GM19438 (cell line): ENCODE measurements around the gene CAP1.
A peak's percentile ranks its signal among the peaks of the same experiment; 100 is the strongest.
"Not testable (repeated sequence)": the region's sequence is repeated elsewhere in the genome, so short reads cannot be mapped to it uniquely, and the experiment has no call there.

Experiments
- ATAC-seq: cut with Tn5 transposase; IDR thresholded peaks from one replicate; pipeline ENCODE4 v1.9.1; 2021; ENCODE audit warnings: low read depth; ENCODE audit not compliant: unreplicated experiment

CAP1 gene, protein sequence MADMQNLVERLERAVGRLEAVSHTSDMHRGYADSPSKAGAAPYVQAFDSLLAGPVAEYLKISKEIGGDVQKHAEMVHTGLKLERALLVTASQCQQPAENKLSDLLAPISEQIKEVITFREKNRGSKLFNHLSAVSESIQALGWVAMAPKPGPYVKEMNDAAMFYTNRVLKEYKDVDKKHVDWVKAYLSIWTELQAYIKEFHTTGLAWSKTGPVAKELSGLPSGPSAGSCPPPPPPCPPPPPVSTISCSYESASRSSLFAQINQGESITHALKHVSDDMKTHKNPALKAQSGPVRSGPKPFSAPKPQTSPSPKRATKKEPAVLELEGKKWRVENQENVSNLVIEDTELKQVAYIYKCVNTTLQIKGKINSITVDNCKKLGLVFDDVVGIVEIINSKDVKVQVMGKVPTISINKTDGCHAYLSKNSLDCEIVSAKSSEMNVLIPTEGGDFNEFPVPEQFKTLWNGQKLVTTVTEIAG

GRCh38 chr1:40040511-40041465, at the start of gene CAP1:
Gene CAP1 (plus strand): TSS chr1:40040729. CDS start chr1:40059347, 18,618 bp downstream.
- ATAC-seq, result peak; percentile 68

- no peak for ATAC-seq
Measured at GRCh38 chr1:39992234-39992633, 48.3 kb upstream of the CAP1 start.

DNA sequence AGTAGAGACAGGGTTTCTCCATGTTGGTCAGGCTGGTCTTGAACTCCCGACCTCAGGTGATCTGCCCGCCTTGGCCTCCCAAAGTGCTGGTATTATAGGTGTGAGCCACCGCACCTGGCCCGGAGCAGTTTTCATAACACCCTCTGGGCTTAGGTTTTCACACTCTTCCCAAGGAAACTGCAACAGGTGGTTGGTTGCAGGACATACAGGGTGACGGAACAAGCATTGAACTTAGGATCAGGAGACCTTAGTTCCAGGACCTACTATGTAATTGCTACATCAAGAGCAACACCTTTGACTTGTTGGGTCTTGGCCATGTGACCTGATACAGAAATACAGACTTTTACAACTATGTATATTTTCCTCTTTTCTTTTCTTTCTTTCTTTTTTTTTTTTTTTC, 47.6 kb upstream of the CAP1 start:
- ATAC-seq, result no peak

DNA sequence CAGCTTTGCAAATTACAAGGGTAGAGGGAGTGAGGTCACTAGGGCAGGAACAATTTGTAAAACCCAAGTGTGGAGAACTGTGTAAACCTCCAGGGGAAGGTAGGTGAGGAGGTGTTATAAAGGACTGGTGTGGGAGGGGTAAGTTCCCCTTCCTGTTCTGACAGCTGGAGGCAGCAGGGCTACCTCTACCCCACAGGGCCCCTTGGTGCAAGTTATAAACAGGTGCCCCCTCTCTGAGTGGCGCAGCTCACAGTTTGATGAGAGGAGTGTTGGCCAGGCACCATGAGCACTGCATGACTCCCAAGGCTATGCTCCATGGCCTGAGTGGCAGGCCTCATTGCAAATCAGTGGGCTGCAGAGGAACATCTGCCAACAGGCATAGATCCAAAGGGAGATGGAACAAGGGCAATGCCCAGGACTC, 44.5 kb upstream of the CAP1 start:
- no peak for ATAC-seq

DNA sequence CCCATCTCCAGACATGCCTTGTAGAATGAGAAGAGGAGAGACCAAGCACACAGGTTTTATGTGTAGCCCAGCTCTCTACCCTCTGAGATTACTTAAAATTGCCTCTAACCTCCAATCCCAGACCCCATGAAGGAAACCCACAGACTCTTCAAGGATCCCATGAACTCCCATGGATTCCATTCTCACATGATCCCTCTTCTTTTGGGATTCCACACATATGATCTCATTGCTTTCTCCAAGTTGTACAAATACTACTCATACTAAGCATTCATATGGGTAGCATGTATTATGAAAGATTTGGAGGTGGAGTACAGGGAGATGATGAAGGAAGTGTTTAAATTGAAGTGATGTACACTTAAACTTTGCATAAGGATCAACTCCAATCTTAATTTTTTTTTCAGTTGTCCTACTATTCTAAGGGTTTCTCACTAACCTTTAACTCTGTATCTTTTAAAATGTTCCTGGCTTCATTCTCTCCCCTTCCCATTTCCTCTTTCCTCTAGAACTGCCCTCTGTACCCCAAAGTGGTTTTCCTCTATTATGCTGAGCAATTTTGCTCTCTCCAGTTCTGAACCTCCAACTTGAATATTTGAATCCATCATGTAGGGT, 44.0 kb upstream of the CAP1 start:
- no peak for ATAC-seq

GRCh38 chr1:40001456-40001855, 39.1 kb upstream of the CAP1 start:
- no peak for ATAC-seq

DNA sequence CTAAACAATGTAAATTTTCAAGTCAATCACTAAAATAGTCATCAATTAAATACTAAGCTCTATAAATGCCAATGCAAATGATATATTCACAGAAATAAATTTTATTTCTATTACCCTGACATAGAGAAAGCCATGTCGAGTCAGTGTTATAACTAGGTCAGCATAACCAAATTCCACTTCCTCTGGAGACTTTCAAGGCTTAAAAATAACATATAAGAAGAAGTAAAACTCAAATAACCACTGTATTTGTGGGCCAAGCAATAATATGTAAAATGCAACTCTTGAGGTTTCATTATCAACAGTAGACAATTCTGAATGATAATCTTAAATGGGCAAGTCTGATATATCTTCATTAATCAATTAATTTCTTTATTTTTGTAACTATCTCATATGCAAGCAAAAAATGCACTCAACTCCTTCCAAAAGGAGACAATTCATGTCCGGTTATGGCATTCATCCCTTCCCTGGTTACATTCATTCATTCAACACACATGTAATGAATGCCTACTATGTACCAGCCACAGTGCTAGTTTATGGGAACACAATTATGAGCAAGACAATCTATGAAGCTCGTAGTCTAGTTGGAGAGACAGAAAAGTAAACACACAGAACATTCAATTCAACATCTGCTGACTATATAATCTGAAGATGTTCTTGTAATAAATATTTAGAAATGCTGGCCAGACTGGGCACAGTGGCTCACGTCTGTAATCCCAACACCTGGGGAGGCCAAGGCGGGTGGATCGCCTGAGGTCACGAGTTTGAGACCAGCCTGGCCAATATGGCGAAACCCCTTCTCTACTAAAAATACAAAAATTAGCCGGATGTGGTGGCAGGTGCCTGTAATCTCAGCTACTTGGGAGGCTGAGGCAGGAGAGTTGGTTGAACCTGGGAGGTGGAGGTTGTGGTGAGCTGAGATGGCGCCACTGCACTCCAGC, 37.1 kb upstream of the CAP1 start:
- no peak for ATAC-seq

DNA sequence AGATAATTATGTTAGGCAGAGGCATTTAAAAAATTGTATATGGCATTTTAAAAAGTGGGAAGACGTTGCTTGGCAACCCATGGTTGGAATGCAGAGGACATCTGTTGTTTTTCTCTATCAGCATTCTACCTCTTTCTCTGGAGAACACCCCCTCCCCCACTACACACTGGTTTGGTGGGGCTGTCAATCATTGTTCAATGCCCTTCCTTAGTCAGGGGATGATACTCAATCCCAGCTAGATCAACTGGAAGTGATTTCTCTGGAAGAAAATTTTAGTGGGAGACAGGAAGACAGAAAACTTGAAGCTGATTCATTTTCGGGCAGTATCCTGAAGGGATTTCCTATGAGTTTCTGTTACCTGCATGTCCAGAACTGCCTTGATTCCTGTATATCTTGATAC, 35.7 kb upstream of the CAP1 start:
- no peak for ATAC-seq

- ATAC-seq, result not testable (repeated sequence)
Measured at GRCh38 chr1:40007481-40008034, 33.0 kb upstream of the CAP1 start.

DNA sequence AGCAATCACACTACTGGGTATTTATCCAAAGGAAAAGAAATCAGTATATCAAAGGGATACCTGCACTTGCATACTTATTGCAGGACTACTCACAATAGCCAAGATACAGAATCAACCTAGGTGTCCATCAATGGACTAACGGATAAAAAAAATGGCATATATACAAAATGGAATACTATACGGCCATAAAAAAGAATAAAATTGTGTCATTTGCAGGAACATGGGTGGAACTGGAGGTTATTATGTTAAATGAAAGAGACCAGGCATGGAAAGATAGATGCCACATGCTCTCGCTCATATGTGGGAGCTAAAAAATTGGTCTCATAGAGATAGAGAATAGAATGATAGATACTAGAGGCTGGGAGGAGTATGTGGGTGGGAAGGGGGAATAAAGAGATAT, 29.3 kb upstream of the CAP1 start:
- no peak for ATAC-seq

GRCh38 chr1:40014253-40014706, 26.2 kb upstream of the CAP1 start:
- ATAC-seq, result no peak

DNA sequence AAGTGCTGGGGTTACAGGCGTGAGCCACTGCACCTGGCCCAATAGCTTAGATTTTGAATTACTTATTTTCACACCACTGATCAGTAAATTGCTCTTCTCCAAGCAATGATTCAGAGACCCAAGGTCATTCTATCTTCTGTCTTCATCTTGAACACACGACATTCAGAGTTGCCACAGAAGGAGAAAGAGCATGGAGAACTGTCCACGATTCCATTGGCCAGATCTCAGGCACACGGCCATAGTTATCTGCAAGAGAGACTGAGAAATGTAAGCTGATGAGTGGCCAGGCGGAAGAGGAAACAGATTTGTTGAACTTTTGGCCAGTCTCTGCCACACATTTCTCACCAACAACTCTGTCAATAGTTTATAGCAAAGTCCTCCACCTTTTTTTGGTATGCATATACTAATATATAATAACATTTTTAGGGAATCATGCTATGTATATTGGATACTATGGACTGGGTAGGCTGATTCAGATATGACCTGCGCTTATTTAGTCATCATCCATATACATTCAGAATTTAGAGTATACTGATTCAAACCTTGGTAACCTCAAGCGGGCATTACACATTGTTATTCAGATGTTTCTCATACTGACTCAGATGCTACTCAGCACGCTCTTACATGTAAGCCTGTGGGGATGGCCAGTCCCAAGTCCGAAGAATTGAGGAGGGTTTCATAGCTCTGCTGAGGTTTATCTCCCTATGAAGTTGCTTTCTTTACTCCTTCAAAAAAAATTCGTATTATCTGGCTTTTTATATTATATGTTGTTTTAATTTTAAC, 25.5 kb upstream of the CAP1 start:
- no peak for ATAC-seq

DNA sequence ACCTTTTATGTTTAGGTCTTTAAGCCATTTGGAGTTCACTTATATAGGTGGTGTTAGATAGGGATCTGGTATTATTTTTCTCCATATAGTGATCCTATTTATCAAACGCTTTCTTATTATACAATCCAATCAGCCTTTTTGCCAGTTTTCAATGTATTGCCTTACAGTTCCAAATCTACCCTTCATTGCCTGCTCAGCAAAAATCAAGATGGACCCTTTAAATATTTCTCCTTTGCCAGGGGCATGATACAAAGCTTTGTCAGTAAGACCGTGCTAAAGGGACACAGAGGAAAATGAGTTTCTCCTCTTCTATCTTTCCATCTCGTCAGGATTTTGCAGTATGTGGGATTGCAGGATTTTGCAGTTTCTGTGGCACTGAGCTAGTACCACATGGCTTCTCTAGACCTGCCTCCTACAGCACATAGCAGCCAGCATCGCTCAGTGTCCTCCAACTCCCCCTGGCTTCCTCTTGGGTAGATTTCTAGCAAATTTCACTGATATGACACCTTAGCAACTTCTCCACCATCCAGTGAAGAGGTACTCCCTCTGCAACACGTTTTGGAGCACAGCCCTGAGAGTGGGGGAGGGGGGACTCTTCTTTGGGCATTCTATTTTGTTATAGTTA, 22.5 kb upstream of the CAP1 start:
- no peak for ATAC-seq

GRCh38 chr1:40020447-40021085, 20.0 kb upstream of the CAP1 start:
- no peak for ATAC-seq

DNA sequence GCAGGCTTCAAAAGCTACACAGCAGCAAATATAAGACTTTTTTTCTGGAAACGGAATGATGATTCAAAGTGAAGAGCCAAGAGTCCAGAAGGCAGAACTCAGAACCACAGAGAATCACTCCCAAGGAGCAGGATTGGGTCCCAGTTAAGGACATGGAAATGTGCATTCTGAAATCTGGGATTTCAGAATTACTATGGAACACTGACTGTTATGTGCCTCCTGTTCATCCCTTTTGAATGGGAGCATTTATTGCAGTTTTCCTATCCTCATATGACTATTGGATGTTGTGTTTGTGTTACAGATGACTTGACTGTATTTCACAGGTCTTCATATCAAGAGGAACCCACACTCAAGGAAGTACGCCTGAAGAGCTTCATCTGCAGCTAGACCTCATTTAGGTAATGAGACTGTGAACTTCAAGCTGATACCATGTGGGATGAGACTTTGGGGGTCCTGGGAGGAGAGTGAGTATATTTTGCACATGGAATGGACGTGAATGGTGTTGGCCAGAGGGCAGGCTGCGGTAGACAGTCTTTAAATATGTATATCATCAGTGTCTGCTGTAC, 17.1 kb upstream of the CAP1 start:
- ATAC-seq, result no peak

GRCh38 chr1:40024671-40025070, 15.9 kb upstream of the CAP1 start:
- no peak for ATAC-seq

GRCh38 chr1:40027647-40028046, 12.9 kb upstream of the CAP1 start:
- no peak for ATAC-seq
